CD4-positive, CD25-positive, alpha-beta regulatory T cell (primary cell): ENCODE measurements around the gene FAM163A. TPM values are rescaled to one million over a fixed set of nuclear protein-coding genes. Genes with fewer than 3 reads are reported as not detected.
A peak's percentile ranks its signal among the peaks of the same experiment; 100 is the strongest.
"Not testable (repeated sequence)": the region's sequence is repeated elsewhere in the genome, so short reads cannot be mapped to it uniquely, and the experiment has no call there.

Source experiments
- ATAC-seq, 2 donors: fragments of 150-1000 bp; cut with Tn5 transposase; one replicate each; pipeline ENCODE4 v1.10.0; 2021; ENCODE audit warnings: low read depth in 2 of 2, moderate number of reproducible peaks in 2 of 2, moderate library complexity in 1 of 2
- DNase-seq, 3 donors: peaks; one replicate each; pipeline versions ENCODE4 v3.0.0 to v3.0.0-alpha.2; 2012 to 2022; ENCODE audit warnings: mixed read lengths in 1 of 3
- H3K27ac ChIP-seq: one replicate; pipeline ENCODE4 v1.7.0; 2013; ENCODE audit warnings: mild to moderate bottlenecking, low read length; ENCODE audit not compliant: insufficient read depth, poor library complexity, severe bottlenecking
- H3K27me3 ChIP-seq: one replicate; pipeline ENCODE4 v1.7.0; 2013; ENCODE audit warnings: low read length; ENCODE audit not compliant: control insufficient read depth, insufficient read depth
- H3K36me3 ChIP-seq: one replicate; pipeline ENCODE4 v1.7.0; 2013; ENCODE audit warnings: mild to moderate bottlenecking, low read length, moderate library complexity; ENCODE audit not compliant: control insufficient read depth, insufficient read depth
- H3K4me1 ChIP-seq: 2 replicates; pipeline ENCODE4 v1.7.0; 2013; ENCODE audit warnings: mild to moderate bottlenecking, low read length; ENCODE audit not compliant: insufficient read depth, control insufficient read depth, poor library complexity, severe bottlenecking
- H3K4me3 ChIP-seq: one replicate; pipeline ENCODE4 v1.7.0; 2013; ENCODE audit warnings: low read depth, mild to moderate bottlenecking, low read length, moderate library complexity
- H3K9me3 ChIP-seq, 2 experiments: 1 replicate in 1 of 2; 2 replicates in 1 of 2; pipeline ENCODE4 v1.7.0; 2013; ENCODE audit warnings: low read length in 2 of 2, mild to moderate bottlenecking in 1 of 2, moderate library complexity in 1 of 2; ENCODE audit not compliant: control insufficient read depth in 2 of 2
- H3K27ac Mint-ChIP-seq, 3 donors: one replicate each; pipeline ENCODE4 v1.8.0; 2020 to 2022; ENCODE audit warnings: mild to moderate bottlenecking in 3 of 3, mixed read lengths in 3 of 3, moderate library complexity in 2 of 3
- H3K27me3 Mint-ChIP-seq: one replicate; pipeline ENCODE4 v1.8.0; 2022; ENCODE audit warnings: mild to moderate bottlenecking, mixed read lengths
- H3K36me3 Mint-ChIP-seq: one replicate; pipeline ENCODE4 v1.8.0; 2020; ENCODE audit warnings: mixed read lengths
- H3K4me1 Mint-ChIP-seq, 4 donors: one replicate each; pipeline ENCODE4 v1.8.0; 2020 to 2022; ENCODE audit warnings: mixed read lengths in 4 of 4, mild to moderate bottlenecking in 1 of 4
- H3K4me3 Mint-ChIP-seq, 4 donors: one replicate each; pipeline ENCODE4 v1.8.0; 2020 to 2022; ENCODE audit warnings: mild to moderate bottlenecking in 4 of 4, mixed read lengths in 4 of 4, moderate library complexity in 3 of 4
- H3K9me3 Mint-ChIP-seq, 7 donors: one replicate each; pipeline ENCODE4 v1.8.0; 2020 to 2022; ENCODE audit warnings: mixed read lengths in 7 of 7, mild to moderate bottlenecking in 3 of 7, moderate library complexity in 2 of 7
- polyA plus RNA-seq, 4 donors: library from polyadenylated mRNA; unstranded; fragments of 300-500 nt; fragmentation: Illumina TruSeq; gene quantifications; one replicate each; pipeline ENCODE4 v1.2.3, GENCODE V29; 2021
- total RNA-seq: library from RNA; stranded (reverse); gene quantifications from one replicate; pipeline ENCODE4 v1.2.3, GENCODE V29; 2022

The FAM163A gene
- total and polyA plus RNA-seq, 5 donors from 2014 or later: 0.13 TPM; not detected in 4

DNA sequence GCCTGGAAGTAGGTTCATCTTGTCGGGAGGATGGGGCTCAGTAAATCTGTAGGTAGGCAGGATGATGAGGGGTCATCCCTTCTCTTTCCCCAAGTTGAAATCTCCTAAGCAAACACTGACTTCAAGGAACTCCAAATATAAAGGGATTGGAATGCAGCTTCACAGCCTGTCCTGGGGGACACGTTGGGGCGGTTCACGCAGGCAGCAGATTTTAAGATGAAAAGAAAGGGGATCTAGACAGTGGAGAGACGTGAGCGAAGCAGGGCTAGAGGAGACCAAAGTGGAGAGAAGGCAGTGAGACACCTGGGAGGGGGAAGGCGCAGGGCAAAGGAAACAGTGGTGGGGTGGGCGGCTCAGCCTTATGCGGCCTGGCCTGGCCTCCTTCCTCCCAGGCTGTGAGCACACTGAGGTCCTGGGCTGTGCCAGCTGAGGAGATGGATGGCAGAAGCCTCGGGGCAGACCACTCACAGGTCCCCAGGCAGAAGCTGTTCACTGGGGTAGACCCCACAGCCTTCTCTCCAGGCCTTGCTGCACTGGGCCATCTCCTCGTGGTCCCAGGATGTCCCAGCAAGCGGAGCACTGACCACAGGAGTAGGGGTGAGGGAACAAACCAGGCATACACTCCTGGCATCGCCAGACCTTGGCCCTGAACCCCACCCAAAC is 82.8 kb downstream of the FAM163A start:
- Histone ChIP-seq H3K36me3 (no peaks in the 10 kb centered on the region), H3K27ac (no peak overlapping the region), H3K4me1 (peaks cover 2% of the 10 kb centered on the region), H3K4me3 (no peak overlapping the region), H3K27me3 (no peaks in the 10 kb centered on the region), H3K9me3 (no peaks in the 10 kb centered on the region)
- DNase-seq: no peak
- no peaks in the 10 kb centered on the region for H3K9me3 Mint-ChIP-seq
- peak overlapping the region in 1 of 3 donors; percentile 68 for H3K27ac Mint-ChIP-seq
- peaks cover 4% of the 10 kb centered on the region for H3K27me3 Mint-ChIP-seq
- no peak overlapping the region for H3K4me3 Mint-ChIP-seq
- H3K4me1 Mint-ChIP-seq: peaks cover 0 to 15% (median 9%) of the 10 kb centered on the region in 4 donors
- ATAC-seq: no peak
- no peaks in the 10 kb centered on the region for H3K36me3 Mint-ChIP-seq

DNA sequence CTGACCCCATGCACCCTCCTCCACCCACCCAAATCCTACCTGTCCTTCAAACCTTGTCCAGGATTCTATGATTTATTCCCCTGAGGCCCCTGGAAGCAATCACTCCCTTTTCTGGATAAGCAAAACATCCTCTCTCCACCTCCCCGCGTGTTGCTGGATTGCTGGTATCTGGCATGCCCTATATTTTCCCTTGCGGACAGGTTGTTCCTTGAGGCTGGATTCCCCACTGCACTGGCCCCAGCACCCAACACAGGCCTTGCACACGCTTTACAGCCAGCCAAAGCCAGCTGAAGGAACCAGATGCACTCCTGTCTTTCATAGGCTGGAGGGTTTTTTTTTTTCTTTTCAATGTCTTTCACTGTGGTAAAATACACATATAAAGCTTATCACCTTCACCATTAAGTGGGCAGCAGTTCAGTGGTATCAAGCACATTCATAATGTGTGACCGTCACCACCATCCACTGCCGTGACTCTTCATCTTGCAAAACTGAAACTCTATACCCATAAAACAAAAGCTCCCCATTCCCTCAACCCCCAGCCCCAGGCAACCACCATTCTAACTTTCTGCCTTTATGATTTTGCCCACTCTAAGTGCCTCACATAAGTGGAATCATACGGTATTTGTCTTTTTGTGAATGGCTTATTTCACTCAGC is 83.7 kb downstream of the FAM163A start:
- peaks cover 11% of the 10 kb centered on the region for H3K4me1 ChIP-seq
- Mint-ChIP-seq H3K27me3 (peaks cover 4% of the 10 kb centered on the region), H3K4me3 (no peak overlapping the region), H3K4me1 (peaks cover 0 to 23% (median 17%) of the 10 kb centered on the region in 4 donors), H3K9me3 (no peaks in the 10 kb centered on the region), H3K27ac (peak overlapping the region in 1 of 3 donors; percentile 57), H3K36me3 (no peaks in the 10 kb centered on the region)
- no peak overlapping the region for H3K27ac ChIP-seq
- ATAC-seq: no peak
- no peak overlapping the region for H3K4me3 ChIP-seq
- no peak for DNase-seq
- H3K36me3 ChIP-seq: no peaks in the 10 kb centered on the region
- H3K27me3 ChIP-seq: no peaks in the 10 kb centered on the region
- no peaks in the 10 kb centered on the region for H3K9me3 ChIP-seq

DNA sequence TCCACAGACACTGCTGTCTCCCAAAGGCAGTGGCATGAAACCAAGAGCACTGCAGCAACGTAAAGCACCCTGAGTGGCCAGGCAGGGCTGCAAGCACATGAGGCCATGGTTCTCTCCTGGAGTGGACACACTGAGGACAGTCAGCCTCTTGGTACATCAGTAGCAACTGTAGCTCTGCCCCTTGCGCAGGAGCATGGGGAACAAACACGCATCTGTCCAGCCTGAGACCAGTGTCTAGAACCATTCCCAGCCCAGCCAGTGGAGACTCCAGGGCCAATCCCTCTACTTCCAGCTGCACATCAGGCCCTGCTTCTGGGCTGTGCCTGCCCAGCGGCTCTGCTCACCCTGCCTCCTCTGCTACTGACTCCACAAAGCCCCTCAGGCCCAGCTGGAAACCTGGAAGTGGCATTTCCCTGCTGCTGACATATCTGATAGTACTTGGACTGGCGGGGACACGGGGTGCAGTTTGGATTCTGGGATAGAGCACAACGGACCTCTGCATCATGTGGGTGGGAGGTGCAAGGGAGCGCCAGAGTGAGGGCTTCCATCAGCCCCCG is 85.5 kb downstream of the FAM163A start:
- no peaks in the 10 kb centered on the region for H3K9me3 ChIP-seq
- peaks cover 17% of the 10 kb centered on the region for H3K4me1 ChIP-seq
- H3K27me3 ChIP-seq: no peaks in the 10 kb centered on the region
- peaks cover 4% of the 10 kb centered on the region for H3K27me3 Mint-ChIP-seq
- no peak for DNase-seq
- no peaks in the 10 kb centered on the region for H3K9me3 Mint-ChIP-seq
- H3K4me3 ChIP-seq: no peak overlapping the region
- H3K4me1 Mint-ChIP-seq: peaks cover 7 to 35% (median 24%) of the 10 kb centered on the region in 4 donors
- ATAC-seq: no peak
- H3K27ac ChIP-seq: no peak overlapping the region
- no peak overlapping the region for H3K4me3 Mint-ChIP-seq
- H3K36me3 ChIP-seq: no peaks in the 10 kb centered on the region
- no peak overlapping the region for H3K27ac Mint-ChIP-seq
- no peaks in the 10 kb centered on the region for H3K36me3 Mint-ChIP-seq

DNA sequence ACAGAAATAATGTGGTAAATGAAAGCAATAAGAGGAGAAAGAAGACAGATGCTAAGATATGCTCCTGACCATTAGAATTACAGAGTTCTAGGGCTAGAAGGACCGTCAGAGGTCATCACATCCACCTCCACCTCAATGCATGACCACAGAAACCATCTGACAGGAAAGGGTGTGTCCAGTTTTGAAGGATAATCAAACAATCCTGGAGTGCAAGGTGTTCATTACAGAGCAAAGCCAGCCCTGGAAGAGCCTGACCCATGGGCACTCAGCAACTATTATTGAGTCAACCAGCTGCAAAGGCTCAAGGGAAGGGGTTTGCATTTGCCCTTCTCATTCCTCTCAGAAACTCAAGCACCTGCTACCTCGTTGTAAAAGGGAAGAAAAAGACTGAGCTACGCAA is 88.1 kb downstream of the FAM163A start:
- DNase-seq: peak in 1 of 3 donors; percentile 27
- Histone ChIP-seq H3K4me1 (peaks cover 17% of the 10 kb centered on the region), H3K27ac (peak overlapping the region; percentile 45), H3K4me3 (no peak overlapping the region), H3K9me3 (no peaks in the 10 kb centered on the region), H3K27me3 (no peaks in the 10 kb centered on the region), H3K36me3 (no peaks in the 10 kb centered on the region)
- Mint-ChIP-seq H3K27me3 (peaks cover 4% of the 10 kb centered on the region), H3K9me3 (no peaks in the 10 kb centered on the region), H3K27ac (peak overlapping the region; percentile 35 to 90 (median 89)), H3K36me3 (peaks cover 4% of the 10 kb centered on the region), H3K4me1 (peaks cover 7 to 37% (median 25%) of the 10 kb centered on the region in 4 donors), H3K4me3 (peak overlapping the region; percentile 3 to 69 (median 36))
- ATAC-seq: no peak

DNA sequence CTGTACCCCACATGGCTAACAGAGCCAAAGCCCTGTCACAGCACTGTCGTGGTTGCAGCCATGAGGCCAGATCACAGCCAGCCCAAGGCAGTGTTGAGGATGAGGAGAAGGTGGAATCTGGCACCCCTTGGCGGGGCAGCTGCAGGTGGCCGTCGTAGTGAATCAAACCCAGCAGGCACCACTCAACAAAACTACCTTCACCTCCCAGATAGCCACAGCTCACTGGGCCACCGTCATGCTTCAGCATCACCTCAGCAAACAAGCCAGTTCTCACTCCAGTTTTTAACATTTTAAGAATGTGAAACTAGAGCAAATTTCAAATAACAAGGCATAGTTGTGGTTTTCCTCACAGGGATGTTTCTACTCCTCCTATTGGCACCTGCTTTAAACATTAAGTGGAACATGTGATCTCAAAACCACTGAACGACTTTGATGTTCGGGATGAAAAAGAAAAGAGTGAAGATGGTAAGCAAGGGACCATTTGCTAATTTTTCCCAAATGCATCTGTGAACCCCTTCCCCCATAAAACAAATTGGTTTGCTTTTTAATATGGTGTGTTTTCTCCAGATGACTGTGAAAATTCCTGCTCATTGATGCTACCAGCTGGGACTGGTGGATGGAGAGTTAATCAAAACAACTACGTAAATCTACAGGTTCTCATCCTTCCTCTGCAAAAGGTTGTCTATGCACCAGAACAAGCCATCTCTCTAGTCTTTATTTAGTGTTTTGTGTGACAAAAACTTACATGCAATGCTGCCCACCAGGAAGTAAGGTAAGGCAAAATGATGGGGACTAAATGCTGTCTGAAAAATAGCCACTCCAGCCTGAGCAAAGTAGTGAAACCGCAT is 89.0 kb downstream of the FAM163A start:
- Mint-ChIP-seq H3K4me1 (peaks cover 7 to 37% (median 25%) of the 10 kb centered on the region in 4 donors), H3K9me3 (no peaks in the 10 kb centered on the region), H3K36me3 (peaks cover 5% of the 10 kb centered on the region), H3K4me3 (peak overlapping the region; percentile 3 to 69 (median 36)), H3K27ac (peak overlapping the region; percentile 60 to 90 (median 89)), H3K27me3 (peaks cover 4% of the 10 kb centered on the region)
- Histone ChIP-seq H3K36me3 (no peaks in the 10 kb centered on the region), H3K4me1 (peaks cover 17% of the 10 kb centered on the region), H3K27me3 (no peaks in the 10 kb centered on the region), H3K27ac (peak overlapping the region; percentile 45), H3K9me3 (no peaks in the 10 kb centered on the region), H3K4me3 (peak overlapping the region; percentile 29)
- DNase-seq (peak in 2 of 3 donors; percentile 42 to 58), ATAC-seq (peak; percentile 16 to 50)

DNA sequence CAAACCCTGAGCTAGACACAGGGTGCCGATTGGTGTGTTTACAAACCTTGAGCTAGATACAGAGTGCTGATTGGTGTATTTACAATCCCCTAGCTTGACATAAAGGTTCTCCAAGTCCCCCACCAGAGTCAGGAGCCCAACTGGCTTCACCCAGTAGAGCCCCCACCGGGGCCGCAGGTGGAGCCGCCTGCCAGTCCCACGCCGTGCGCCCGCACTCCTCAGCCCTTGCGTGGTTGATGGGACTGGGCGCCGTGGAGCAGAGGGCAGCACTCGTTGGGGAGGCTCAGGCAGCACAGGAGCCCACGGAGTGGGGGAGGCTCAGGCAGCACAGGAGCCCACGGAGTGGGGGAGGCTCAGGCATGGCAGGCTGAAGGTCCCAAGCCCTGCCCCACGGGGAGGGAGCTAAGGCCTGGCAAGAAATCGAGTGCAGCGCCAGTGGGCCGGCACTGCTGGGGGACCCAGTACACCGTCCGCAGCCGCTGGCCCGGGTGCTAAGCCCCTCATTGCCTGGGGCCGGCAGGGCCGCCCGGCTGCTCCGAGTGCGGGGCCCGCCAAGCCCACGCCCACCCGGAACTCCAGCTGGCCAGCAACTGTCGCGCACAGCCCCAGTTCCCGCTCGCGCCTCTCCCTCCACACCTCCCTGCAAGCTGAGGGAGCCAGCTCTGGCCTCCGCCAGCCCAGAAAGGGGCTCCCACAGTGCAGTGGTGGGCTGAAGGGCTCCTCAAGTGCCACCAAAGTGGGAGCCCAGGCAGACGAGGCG is 93.8 kb downstream of the FAM163A start:
- not testable (repeated sequence) for H3K27ac ChIP-seq, H3K9me3 ChIP-seq, H3K36me3 ChIP-seq, H3K9me3 Mint-ChIP-seq, H3K4me3 Mint-ChIP-seq, H3K27me3 ChIP-seq, H3K27ac Mint-ChIP-seq, H3K4me3 ChIP-seq, H3K4me1 ChIP-seq, ATAC-seq, DNase-seq, H3K27me3 Mint-ChIP-seq
- Mint-ChIP-seq H3K4me1 (peaks cover 3 to 13% (median 9%) of the 10 kb centered on the region in 4 donors), H3K36me3 (peaks cover 13% of the 10 kb centered on the region)

DNA sequence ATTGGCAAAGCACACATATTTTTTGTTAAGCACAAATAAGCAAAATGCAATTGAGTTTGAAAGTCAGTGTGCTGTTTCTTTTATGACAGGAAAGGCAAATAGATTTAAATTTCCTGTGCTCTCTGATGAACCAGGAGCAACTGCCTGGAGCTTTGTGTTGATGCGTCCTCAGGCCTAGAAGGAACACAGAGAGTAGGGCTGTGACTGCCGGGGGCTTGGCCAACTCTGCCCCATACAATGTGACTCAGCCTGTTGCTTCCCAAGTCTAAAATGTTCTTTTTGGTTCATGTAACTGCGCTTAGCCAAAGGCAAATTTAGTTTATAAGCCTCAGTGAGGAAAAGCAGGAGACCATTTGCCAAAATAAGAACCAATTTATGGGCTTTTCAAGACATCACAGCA is 97.0 kb downstream of the FAM163A start:
- Mint-ChIP-seq H3K9me3 (peaks cover 0 to 1% (median 0%) of the 10 kb centered on the region in 7 donors), H3K4me3 (no peak overlapping the region), H3K36me3 (peaks cover 19% of the 10 kb centered on the region), H3K27me3 (no peaks in the 10 kb centered on the region), H3K27ac (no peak overlapping the region), H3K4me1 (peaks cover 0 to 7% (median 3%) of the 10 kb centered on the region in 4 donors)
- DNase-seq (no peak), ATAC-seq (no peak)
- Histone ChIP-seq H3K4me1 (no peaks in the 10 kb centered on the region), H3K27ac (no peak overlapping the region), H3K4me3 (no peak overlapping the region), H3K27me3 (no peaks in the 10 kb centered on the region), H3K9me3 (no peaks in the 10 kb centered on the region), H3K36me3 (peaks cover 3% of the 10 kb centered on the region)
